Hepatic stellate cell (primary cell): ENCODE data around the gene PDLIM5.
A peak's percentile ranks its signal among the peaks of the same experiment; 100 is the strongest.
"Not testable (repeated sequence)": the region's sequence is repeated elsewhere in the genome, so short reads cannot be mapped to it uniquely, and the experiment has no call there.

ENCODE experiments used
- DNase-seq: peaks from one replicate; pipeline ENCODE4 v3.0.0; 2011; ENCODE audit warnings: low spot score

Gene PDLIM5

GRCh38 chr4:94495408-94495807 is 43.7 kb downstream of the PDLIM5 start:
- DNase-seq = no peak

GRCh38 chr4:94497690-94498089 is 45.9 kb downstream of the PDLIM5 start:
- DNase-seq = no peak

DNA sequence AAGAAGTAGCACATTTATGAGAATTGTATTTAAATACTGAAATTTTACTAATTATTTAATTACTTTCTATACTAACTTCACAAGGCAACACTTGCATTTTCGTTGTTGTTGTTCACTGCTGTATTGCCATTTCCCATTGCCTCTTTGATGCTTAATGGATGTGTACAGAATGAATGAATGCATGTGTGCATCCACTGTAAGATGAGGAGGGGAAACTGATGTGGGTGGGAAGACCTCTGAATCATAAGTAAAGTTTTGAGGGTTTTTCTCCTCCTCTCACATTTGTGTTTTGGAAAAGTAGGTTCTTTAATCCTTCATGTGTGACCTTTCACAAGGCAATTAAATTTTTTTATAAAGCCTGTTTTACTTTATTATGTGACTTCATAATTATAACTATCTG is 46.8 kb downstream of the PDLIM5 start:
- DNase-seq = no peak

DNA sequence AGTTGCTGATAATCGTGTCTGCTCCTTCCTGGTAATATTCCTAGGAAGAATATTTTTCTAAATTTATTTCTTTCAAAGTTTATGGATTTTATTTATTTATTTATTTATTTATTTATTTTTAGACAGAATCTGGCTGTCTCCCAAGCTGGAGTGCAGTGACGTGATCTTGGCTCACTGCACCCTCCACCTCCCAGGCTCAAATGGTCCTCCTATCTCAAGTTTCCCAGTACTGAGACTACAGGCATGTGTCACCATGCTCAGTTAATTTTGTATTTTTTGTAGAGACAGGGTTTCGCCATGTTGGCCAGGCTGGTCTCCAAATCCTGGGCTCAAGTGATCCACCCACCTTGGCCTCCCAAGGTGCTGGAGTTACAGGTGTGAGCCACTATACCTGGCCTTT is 48.9 kb downstream of the PDLIM5 start:
- no peak for DNase-seq

DNA sequence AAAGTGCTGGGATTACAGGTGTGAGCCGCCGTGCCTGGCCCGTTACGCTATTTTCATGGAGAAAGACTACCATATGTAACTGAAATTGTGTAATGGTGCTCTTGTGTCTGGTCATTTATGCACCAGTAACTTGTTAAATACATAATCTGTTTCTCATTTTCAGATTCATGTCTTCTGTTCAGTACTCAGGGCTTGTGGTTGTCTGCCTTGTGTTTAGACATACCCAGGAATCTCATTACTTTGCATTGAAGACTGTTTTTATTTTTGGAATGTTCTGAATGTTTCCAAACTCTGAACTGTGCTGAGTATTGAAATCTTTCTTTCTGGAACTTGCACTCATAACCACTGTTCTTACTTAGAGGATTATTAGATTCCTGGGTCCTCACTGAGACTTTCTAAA is 52.8 kb downstream of the PDLIM5 start:
- no peak for DNase-seq

GRCh38 chr4:94506822-94507221 is 55.1 kb downstream of the PDLIM5 start:
- DNase-seq = no peak

DNA sequence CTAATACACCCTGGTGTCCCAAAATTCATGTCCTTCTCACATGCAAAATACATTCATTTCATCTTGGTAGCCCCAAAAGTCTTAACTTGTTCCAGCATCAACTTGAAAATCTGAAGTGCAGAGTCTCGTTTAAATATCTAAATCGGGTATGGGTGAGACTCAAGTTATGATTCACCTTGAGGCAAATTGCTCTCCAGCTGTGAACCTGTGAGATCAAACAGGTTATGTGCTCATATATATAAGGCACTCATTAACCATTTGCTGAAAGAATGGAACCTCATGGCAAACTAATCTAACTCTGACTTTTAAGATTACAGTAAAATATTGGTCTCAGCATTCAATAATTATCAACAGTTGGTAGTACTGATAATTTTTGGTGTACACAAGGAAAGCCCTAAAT is 55.5 kb downstream of the PDLIM5 start:
- no peak for DNase-seq

DNA sequence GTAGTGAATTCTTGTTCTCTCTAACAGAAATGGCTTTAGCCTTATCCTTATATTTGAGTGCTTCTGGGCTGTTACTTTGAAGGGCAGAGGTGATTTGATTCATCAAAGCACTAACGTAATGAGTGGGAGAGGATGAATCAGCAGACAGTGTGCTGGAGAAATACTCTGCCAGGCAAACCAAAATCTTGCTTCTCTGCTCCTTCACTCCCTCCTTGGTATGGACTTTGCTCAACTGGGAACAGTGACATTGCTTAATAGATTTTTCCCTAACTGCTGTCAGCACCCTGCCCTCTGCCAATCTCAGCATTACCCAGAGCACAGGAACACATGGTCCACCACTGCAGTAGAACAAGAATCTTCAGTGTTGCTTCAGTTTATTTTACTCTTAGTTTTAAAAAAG is 56.0 kb downstream of the PDLIM5 start:
- DNase-seq = peak; percentile 29

GRCh38 chr4:94508296-94508695 is 56.6 kb downstream of the PDLIM5 start:
- DNase-seq = no peak

- no peak for DNase-seq
These were observed 57.1 kb downstream of the PDLIM5 start for GRCh38 chr4:94508806-94509205.

- no peak for DNase-seq
These were observed 59.8 kb downstream of the PDLIM5 start for GRCh38 chr4:94511591-94511990.

DNA sequence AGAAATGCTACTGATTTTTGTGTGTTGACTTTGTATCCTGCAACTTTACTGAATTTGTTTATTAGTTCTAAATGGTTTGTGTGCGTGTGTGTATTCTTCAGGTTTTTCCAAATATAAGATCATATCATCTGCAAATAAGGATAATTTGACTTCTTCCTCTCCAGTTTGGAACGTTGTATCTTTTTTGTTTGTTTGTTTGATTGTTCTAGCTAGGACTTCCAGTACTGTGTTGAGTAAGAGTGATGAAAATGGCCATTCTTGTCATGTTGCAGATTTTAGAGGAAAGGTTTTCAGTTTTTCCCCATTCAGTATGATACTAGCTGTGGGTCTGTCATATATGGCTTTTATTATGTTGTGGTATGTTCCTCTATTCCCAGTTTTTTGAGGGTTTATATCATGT is 61.8 kb downstream of the PDLIM5 start:
- DNase-seq = not testable (repeated sequence)

DNA sequence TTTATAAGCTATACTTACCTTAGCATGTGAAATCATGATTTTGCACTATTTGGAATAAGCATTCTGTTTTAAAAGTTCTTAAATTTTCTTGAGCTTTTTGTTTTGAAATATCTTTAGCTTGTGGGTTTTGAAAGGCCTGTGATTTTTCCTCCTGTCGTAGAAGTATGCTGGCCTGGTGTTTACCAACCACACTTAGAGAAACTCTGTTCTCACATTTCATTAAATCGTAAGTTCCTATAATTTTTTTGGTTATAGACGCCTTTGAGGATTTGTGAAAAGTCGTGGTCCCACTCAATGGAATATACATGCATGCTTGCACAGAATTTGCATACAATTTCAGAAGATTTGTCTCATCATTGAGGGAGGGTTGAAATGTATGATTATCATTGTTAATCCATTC is 63.6 kb downstream of the PDLIM5 start:
- DNase-seq = no peak

DNA sequence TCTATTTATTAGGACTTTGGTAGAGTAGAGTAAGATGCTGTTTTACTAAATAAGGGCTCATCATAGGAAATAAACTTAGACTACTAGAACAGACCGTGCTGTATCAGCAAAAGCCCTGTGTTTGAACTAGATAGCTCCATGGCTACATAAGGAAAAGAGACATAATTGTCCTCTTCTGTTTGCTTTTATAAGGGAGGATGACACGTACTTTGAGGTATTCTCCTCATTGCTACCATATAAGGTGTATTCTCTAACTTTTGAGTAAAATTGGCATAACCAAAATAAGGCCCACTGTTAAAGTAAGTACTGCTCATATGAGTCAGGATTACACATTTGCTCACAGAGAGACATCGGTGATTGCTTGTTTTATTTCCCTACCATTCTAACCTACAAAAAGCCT is 64.3 kb downstream of the PDLIM5 start:
- peak; percentile 26 for DNase-seq

GRCh38 chr4:94516999-94517398 is 65.3 kb downstream of the PDLIM5 start:
- no peak for DNase-seq

DNA sequence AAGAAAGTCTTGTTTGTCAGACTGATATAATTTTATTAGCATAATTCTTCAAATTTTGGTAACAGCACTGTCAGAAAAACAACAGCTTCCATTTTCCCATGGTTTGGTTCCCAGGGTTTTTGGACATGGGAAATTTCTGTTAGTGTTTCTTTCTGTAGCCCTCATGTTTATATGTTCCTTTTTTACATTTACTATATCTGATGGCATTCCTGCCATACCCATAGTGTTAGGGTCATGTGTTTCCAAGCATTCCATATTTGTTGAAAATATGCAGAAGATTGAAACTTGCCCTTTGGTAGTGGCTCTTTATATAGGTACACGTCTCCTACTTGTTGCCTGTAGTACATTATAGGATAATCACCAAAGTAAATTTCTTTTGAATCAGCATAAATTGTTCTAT is 65.8 kb downstream of the PDLIM5 start:
- DNase-seq = no peak

GRCh38 chr4:94519019-94519418 is 67.3 kb downstream of the PDLIM5 start:
- no peak for DNase-seq

GRCh38 chr4:94519925-94520789 is 68.4 kb downstream of the PDLIM5 start:
- DNase-seq = no peak

GRCh38 chr4:94523033-94523580 is 71.4 kb downstream of the PDLIM5 start:
- no peak for DNase-seq

GRCh38 chr4:94523617-94524016 is 71.9 kb downstream of the PDLIM5 start:
- DNase-seq = no peak

DNA sequence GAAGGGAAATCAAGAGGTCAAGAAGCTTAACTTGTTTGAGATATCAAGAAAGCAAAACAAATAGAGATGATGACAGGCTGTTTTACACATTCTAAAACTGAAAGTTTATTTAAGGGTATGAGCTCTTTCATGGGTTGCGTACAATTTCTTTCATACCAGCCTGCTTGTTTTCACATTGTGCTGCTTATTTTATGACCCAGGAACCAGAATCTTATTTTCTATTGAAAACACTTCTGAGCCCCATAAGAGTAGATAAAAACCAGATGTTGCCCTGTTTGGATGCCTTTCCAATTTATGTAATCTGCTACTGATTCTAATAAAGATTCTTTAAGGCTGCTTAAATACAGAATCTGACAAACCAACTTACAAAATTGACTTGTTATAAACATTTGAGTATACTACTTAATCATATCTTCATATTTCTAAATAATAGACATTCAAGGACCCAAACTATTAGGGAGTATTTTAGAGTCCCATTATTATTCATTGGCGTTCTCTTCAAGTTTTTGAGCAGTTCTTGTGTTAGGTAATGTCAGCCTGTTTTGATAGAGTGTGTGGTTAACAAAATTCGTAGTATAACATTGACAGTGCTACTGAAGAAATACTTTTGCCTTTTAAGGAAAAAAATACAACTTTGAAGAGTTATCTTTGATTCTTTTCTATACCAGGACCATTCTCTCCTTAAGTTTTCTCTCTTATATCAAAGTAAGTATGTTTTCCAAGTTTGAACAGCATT is 74.4 kb downstream of the PDLIM5 start:
- no peak for DNase-seq

- no peak for DNase-seq
These were observed 76.0 kb downstream of the PDLIM5 start for GRCh38 chr4:94527556-94528233.
